Right ventricle myocardium inferior (tissue), 1 donor: ENCODE results near the gene BCAS3. TPM values are rescaled to one million over a fixed set of nuclear protein-coding genes. Genes with fewer than 3 reads are reported as not detected.

Experiments
- ATAC-seq: fragments of 200-7000 bp; cut with Tn5 transposase; one replicate; pipeline ENCODE4 v1.9.1; 2020; ENCODE audit warnings: mild to moderate bottlenecking, moderate library complexity
- DNase-seq: peaks from one replicate; pipeline ENCODE4 v3.0.0; 2021; ENCODE audit errors: missing footprints
- intact Hi-C: fragments of 100-400 bp; cut with DNase I; formaldehyde crosslinking; loops from one replicate; pipeline ENCODE4 v1.11.0; 2022
- total RNA-seq: library from RNA; stranded (reverse); fragmentation: NEBNext Ultra II Directional; extraction: Animal tissue kit (Norgen Biotek cat#: 25700); gene quantifications from one replicate; pipeline ENCODE4 v1.2.1, GENCODE V29; 2021
- donor health status: DM: no; HTN: yes; CAD: no; lungs with severe emphysema.

The BCAS3 gene
- total RNA-seq, 1 donor from 2014 or later = 13.3 TPM

GRCh38 chr17:61209525-61209924 is 531.9 kb downstream of the BCAS3 start:
- no peak for DNase-seq
- ATAC-seq = peak; percentile 71
- intact Hi-C loops = loop anchor here (5.0 to 10.0 kb wide), 2 partner anchors 105 to 207 kb away; no protein-coding TSS in a partner anchor

GRCh38 chr17:61211236-61211635 is 533.6 kb downstream of the BCAS3 start:
- DNase-seq (no peak), ATAC-seq (no peak)
- intact Hi-C loops = no loop called here

- no peak for DNase-seq
- ATAC-seq = no peak
These were observed 535.0 kb downstream of the BCAS3 start for GRCh38 chr17:61212655-61213054.

GRCh38 chr17:61214753-61215152 is 537.1 kb downstream of the BCAS3 start:
- DNase-seq (no peak), ATAC-seq (no peak)
- intact Hi-C loops = no loop called here

More at GRCh38 chr17:61212655-61213054, 535.0 kb downstream of the BCAS3 start:
- intact Hi-C loops = no loop called here

GRCh38 chr17:61216066-61216465 is 538.4 kb downstream of the BCAS3 start:
- DNase-seq (no peak), ATAC-seq (no peak)
- intact Hi-C loops = no loop called here

- intact Hi-C loops = no loop called here
- no peak for DNase-seq
- no peak for ATAC-seq
These were observed 540.3 kb downstream of the BCAS3 start for GRCh38 chr17:61217878-61218437.

GRCh38 chr17:61218438-61218837 is 540.8 kb downstream of the BCAS3 start:
- intact Hi-C loops = no loop called here

GRCh38 chr17:61219460-61219859 is 541.8 kb downstream of the BCAS3 start:
- intact Hi-C loops = no loop called here
- peak; percentile 91 for ATAC-seq

More at GRCh38 chr17:61218438-61218837, 540.8 kb downstream of the BCAS3 start:
- ATAC-seq (no peak), DNase-seq (no peak)

GRCh38 chr17:61221181-61221580 is 543.5 kb downstream of the BCAS3 start:
- intact Hi-C loops = loop anchor here (2.0 kb wide), 1 partner anchor 26 kb away; no protein-coding TSS in a partner anchor
- ATAC-seq = no peak
- DNase-seq = no peak

More at GRCh38 chr17:61219460-61219859, 541.8 kb downstream of the BCAS3 start:
- no peak for DNase-seq

GRCh38 chr17:61221597-61222471 is 544.2 kb downstream of the BCAS3 start:
- no peak for ATAC-seq
- DNase-seq = no peak
- intact Hi-C loops = loop anchor here (2.0 kb wide), 1 partner anchor 25 kb away; no protein-coding TSS in a partner anchor

- intact Hi-C loops = no loop called here
- no peak for DNase-seq
- no peak for ATAC-seq
These were observed 546.1 kb downstream of the BCAS3 start for GRCh38 chr17:61223725-61224124.

GRCh38 chr17:61225178-61225882 is 547.7 kb downstream of the BCAS3 start:
- intact Hi-C loops = no loop called here
- DNase-seq = no peak
- no peak for ATAC-seq

GRCh38 chr17:61227866-61228265 is 550.2 kb downstream of the BCAS3 start:
- ATAC-seq (no peak), DNase-seq (no peak)
- intact Hi-C loops = no loop called here

GRCh38 chr17:61230461-61230860 is 552.8 kb downstream of the BCAS3 start:
- no peak for ATAC-seq
- no peak for DNase-seq
- intact Hi-C loops = no loop called here

- no peak for ATAC-seq
- DNase-seq = no peak
- intact Hi-C loops = no loop called here
These were observed 553.5 kb downstream of the BCAS3 start for GRCh38 chr17:61230972-61231820.

GRCh38 chr17:61232871-61233270 is 555.2 kb downstream of the BCAS3 start:
- intact Hi-C loops = no loop called here
- DNase-seq (no peak), ATAC-seq (no peak)

GRCh38 chr17:61233991-61234750 is 556.5 kb downstream of the BCAS3 start:
- ATAC-seq = no peak
- intact Hi-C loops = no loop called here
- DNase-seq = no peak
